Upper lobe of left lung (tissue), 4 donors: ENCODE measurements around the gene LMBR1.

Source experiments
- POLR2A ChIP-seq, 4 donors: fragments of 450-650 bp; IDR thresholded peaks; one replicate each; pipeline ENCODE4 v1.5.1; 2016 to 2017; ENCODE audit warnings: antibody characterized with exemption in 4 of 4, mild to moderate bottlenecking in 2 of 4
- TF ChIP-seq, protein P1 (sequence below), 6 experiments: fragments of 450-650 bp in 4 of 6; fragments of 200-600 bp in 2 of 6; sonication (generic) in 2 of 6; IDR thresholded peaks; one replicate each; pipeline ENCODE4 v1.5.1; 2016 to 2019; ENCODE audit warnings: antibody characterized with exemption in 6 of 6

- TF ChIP-seq, protein P1, sequence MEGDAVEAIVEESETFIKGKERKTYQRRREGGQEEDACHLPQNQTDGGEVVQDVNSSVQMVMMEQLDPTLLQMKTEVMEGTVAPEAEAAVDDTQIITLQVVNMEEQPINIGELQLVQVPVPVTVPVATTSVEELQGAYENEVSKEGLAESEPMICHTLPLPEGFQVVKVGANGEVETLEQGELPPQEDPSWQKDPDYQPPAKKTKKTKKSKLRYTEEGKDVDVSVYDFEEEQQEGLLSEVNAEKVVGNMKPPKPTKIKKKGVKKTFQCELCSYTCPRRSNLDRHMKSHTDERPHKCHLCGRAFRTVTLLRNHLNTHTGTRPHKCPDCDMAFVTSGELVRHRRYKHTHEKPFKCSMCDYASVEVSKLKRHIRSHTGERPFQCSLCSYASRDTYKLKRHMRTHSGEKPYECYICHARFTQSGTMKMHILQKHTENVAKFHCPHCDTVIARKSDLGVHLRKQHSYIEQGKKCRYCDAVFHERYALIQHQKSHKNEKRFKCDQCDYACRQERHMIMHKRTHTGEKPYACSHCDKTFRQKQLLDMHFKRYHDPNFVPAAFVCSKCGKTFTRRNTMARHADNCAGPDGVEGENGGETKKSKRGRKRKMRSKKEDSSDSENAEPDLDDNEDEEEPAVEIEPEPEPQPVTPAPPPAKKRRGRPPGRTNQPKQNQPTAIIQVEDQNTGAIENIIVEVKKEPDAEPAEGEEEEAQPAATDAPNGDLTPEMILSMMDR (IDR thresholded peaks at IDR 0.05) = no peak
- no peak for TF ChIP-seq POLR2A (IDR thresholded peaks at IDR 0.05)
Measured at GRCh38 chr7:156896388-156897022, 3.5 kb upstream of the LMBR1 start.
